WTC11 (cell line): ENCODE data around the gene PLXNA2. TPM values are rescaled to one million over a fixed set of nuclear protein-coding genes. Genes with fewer than 3 reads are reported as not detected.

Source experiments
- ATAC-seq: fragments of 200-7000 bp; cut with Tn5 transposase; 2 replicates; pipeline ENCODE4 v1.10.0; 2021; ENCODE audit warnings: mild to moderate bottlenecking, moderate library complexity
- CTCF ChIA-PET: fragments of 300-600 bp; sonication (Branson Sonifier 250); formaldehyde crosslinking; loops from one replicate; lab custom pipeline; 2021; ENCODE audit warnings: antibody characterized with exemption; lab: Charles Lee
- POLR2A ChIA-PET: fragments of 350-600 bp; sonication (Branson Sonifier 250); formaldehyde crosslinking; loops from one replicate; lab custom pipeline; 2021; ENCODE audit warnings: antibody characterized with exemption; lab: Charles Lee
- DNase-seq: peaks from one replicate; pipeline ENCODE4 v3.0.0; 2021; ENCODE audit warnings: low spot score
- H3K27ac Mint-ChIP-seq: 2 replicates; pipeline ENCODE4 v1.8.0; 2021; ENCODE audit warnings: mixed read lengths
- H3K27me3 Mint-ChIP-seq: 2 replicates; pipeline ENCODE4 v1.8.0; 2021; ENCODE audit warnings: low read depth, mild to moderate bottlenecking, moderate library complexity, mixed read lengths
- H3K36me3 Mint-ChIP-seq: 2 replicates; pipeline ENCODE4 v1.8.0; 2021; ENCODE audit warnings: mixed read lengths
- H3K4me1 Mint-ChIP-seq: 2 replicates; pipeline ENCODE4 v1.8.0; 2022; ENCODE audit warnings: mixed read lengths
- H3K4me3 Mint-ChIP-seq: 2 replicates; pipeline ENCODE4 v1.8.0; 2021; ENCODE audit warnings: mild to moderate bottlenecking, moderate library complexity, mixed read lengths
- H3K9me3 Mint-ChIP-seq: 2 replicates; pipeline ENCODE4 v1.8.0; 2021; ENCODE audit warnings: mixed read lengths
- CBFB ChIP-seq: sonication (generic); formaldehyde crosslinking; IDR thresholded peaks from 2 replicates; pipeline ENCODE4 v1.8.1; 2022; ENCODE audit warnings: mild to moderate bottlenecking, low read depth, missing genetic modification reagents
- CREB1 ChIP-seq: sonication (generic); formaldehyde crosslinking; IDR thresholded peaks from 2 replicates; pipeline ENCODE4 v1.8.0; 2023; ENCODE audit warnings: mild to moderate bottlenecking, missing genetic modification reagents
- ETV6 ChIP-seq: sonication (generic); formaldehyde crosslinking; IDR thresholded peaks from 2 replicates; pipeline ENCODE4 v1.8.1; 2022; ENCODE audit warnings: mild to moderate bottlenecking, missing genetic modification reagents
- GRHL2 ChIP-seq: fragments of 250-450 bp; sonication (Bioruptor Pico); IDR thresholded peaks from 2 replicates; pipeline ENCODE4 v1.8.0; 2022; ENCODE audit warnings: mild to moderate bottlenecking, moderate library complexity; ENCODE audit not compliant: insufficient replicate concordance, severe bottlenecking
- HMGA2 ChIP-seq: fragments of 250-450 bp; sonication (Bioruptor Pico); IDR thresholded peaks from 2 replicates; pipeline ENCODE4 v1.4.0; 2021; ENCODE audit warnings: mild to moderate bottlenecking, moderate library complexity
- JAZF1 ChIP-seq: fragments of 250-450 bp; sonication (Bioruptor Pico); IDR thresholded peaks from 2 replicates; pipeline ENCODE4 v1.9.0; 2021; ENCODE audit warnings: moderate library complexity, mild to moderate bottlenecking, inconsistent platforms
- NFATC4 ChIP-seq: fragments of 250-450 bp; sonication (Bioruptor Pico); IDR thresholded peaks from 2 replicates; pipeline ENCODE4 v1.9.0; 2021; ENCODE audit warnings: mild to moderate bottlenecking
- RELA ChIP-seq: sonication (generic); formaldehyde crosslinking; IDR thresholded peaks from 2 replicates; pipeline ENCODE4 v1.8.1; 2022; ENCODE audit warnings: missing genetic modification reagents, mild to moderate bottlenecking, borderline replicate concordance
- RORB ChIP-seq: fragments of 250-450 bp; sonication (Bioruptor Pico); IDR thresholded peaks from 2 replicates; pipeline ENCODE4 v1.9.0; 2021; ENCODE audit warnings: mild to moderate bottlenecking
- ZNF423 ChIP-seq: fragments of 250-450 bp; sonication (Bioruptor Pico); IDR thresholded peaks from 2 replicates; pipeline ENCODE4 v2.1.2; 2022; ENCODE audit warnings: mild to moderate bottlenecking, moderate library complexity
- total RNA-seq: library from RNA; stranded (reverse); gene quantifications from 3 replicates; pipeline ENCODE4 v1.2.3, GENCODE V29; 2021
- TF ChIP-seq, protein P1 (sequence below): sonication (generic); formaldehyde crosslinking; IDR thresholded peaks from 2 replicates; pipeline ENCODE4 v1.8.1; 2023; ENCODE audit warnings: mild to moderate bottlenecking, moderate library complexity, missing genetic modification reagents
- TF ChIP-seq, protein P2 (sequence below): sonication (generic); formaldehyde crosslinking; IDR thresholded peaks from 2 replicates; pipeline ENCODE4 v1.8.1; 2023; ENCODE audit warnings: mild to moderate bottlenecking, missing genetic modification reagents, moderate library complexity
- TF ChIP-seq, protein P3 (sequence below): fragments of 250-450 bp; sonication (Bioruptor Pico); IDR thresholded peaks from 2 replicates; pipeline ENCODE4 v1.9.0; 2021; ENCODE audit warnings: moderate library complexity, mild to moderate bottlenecking, inconsistent platforms, borderline replicate concordance
- TF ChIP-seq, protein P4 (sequence below): sonication (generic); formaldehyde crosslinking; IDR thresholded peaks from 2 replicates; pipeline ENCODE4 v1.8.1; 2023; ENCODE audit warnings: mild to moderate bottlenecking, missing genetic modification reagents
- TF ChIP-seq, protein P5 (sequence below): sonication (generic); formaldehyde crosslinking; IDR thresholded peaks from 2 replicates; pipeline ENCODE4 v1.8.0; 2023; ENCODE audit warnings: missing genetic modification reagents
- TF ChIP-seq, protein P6 (sequence below): sonication (generic); formaldehyde crosslinking; IDR thresholded peaks from 2 replicates; pipeline ENCODE4 v1.8.1; 2022; ENCODE audit warnings: missing genetic modification reagents, borderline replicate concordance
- TF ChIP-seq, protein P7 (sequence below): sonication (generic); formaldehyde crosslinking; IDR thresholded peaks from 2 replicates; pipeline ENCODE4 v1.8.1; 2023; ENCODE audit warnings: mild to moderate bottlenecking, missing genetic modification reagents
- TF ChIP-seq, protein P8 (sequence below): sonication (generic); formaldehyde crosslinking; IDR thresholded peaks from 2 replicates; pipeline ENCODE4 v1.8.0; 2022; ENCODE audit warnings: missing genetic modification reagents

The PLXNA2 gene
- total RNA-seq, 1 experiment from 2014 or later, result 4.2 TPM

DNA sequence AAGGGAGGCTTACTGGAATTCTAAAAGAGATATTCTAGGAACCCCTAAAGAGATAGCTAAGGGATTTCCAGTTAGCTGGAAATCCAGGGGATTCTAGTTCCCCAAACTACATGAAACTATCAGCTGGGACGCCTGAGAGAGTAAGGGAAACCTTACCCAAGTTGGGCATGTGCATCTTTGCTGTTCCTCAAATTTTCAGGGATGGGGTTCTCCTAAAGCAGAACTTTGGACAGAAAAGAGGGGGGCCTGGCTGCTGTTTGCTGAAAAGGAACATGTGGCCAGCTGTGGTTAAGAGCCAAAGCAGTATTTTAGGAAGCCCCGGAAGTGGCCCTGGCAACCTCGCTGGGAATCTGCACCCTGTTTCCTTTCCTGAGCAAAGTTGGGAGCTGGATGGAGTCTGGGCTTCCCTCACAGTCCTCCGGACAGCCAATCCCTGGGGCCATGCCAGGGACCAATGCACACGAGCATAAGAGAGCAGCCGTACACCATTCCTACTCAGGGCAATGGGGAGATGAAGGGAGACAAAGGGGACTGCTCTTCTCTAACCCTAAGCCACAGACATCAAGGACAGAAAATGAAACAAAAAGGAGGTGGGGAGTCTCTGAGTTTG is 154.3 kb downstream of the PLXNA2 start (continued):
- TF ChIP-seq, protein P1, sequence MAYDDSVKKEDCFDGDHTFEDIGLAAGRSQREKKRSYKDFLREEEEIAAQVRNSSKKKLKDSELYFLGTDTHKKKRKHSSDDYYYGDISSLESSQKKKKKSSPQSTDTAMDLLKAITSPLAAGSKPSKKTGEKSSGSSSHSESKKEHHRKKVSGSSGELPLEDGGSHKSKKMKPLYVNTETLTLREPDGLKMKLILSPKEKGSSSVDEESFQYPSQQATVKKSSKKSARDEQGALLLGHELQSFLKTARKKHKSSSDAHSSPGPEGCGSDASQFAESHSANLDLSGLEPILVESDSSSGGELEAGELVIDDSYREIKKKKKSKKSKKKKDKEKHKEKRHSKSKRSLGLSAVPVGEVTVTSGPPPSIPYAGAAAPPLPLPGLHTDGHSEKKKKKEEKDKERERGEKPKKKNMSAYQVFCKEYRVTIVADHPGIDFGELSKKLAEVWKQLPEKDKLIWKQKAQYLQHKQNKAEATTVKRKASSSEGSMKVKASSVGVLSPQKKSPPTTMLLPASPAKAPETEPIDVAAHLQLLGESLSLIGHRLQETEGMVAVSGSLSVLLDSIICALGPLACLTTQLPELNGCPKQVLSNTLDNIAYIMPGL (CRISPR knock-in tag), result no peak
- TF ChIP-seq ZNF423 (CRISPR knock-in tag) (no peak), JAZF1 (CRISPR knock-in tag) (no peak)
- TF ChIP-seq, protein P2, sequence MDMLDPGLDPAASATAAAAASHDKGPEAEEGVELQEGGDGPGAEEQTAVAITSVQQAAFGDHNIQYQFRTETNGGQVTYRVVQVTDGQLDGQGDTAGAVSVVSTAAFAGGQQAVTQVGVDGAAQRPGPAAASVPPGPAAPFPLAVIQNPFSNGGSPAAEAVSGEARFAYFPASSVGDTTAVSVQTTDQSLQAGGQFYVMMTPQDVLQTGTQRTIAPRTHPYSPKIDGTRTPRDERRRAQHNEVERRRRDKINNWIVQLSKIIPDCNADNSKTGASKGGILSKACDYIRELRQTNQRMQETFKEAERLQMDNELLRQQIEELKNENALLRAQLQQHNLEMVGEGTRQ (CRISPR knock-in tag), result no peak
- TF ChIP-seq, protein P3, sequence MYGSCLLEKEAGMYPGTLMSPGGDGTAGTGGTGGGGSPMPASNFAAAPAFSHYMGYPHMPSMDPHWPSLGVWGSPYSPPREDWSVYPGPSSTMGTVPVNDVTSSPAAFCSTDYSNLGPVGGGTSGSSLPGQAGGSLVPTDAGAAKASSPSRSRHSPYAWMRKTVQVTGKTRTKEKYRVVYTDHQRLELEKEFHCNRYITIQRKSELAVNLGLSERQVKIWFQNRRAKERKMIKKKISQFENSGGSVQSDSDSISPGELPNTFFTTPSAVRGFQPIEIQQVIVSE, result no peak
- TF ChIP-seq, protein P4, sequence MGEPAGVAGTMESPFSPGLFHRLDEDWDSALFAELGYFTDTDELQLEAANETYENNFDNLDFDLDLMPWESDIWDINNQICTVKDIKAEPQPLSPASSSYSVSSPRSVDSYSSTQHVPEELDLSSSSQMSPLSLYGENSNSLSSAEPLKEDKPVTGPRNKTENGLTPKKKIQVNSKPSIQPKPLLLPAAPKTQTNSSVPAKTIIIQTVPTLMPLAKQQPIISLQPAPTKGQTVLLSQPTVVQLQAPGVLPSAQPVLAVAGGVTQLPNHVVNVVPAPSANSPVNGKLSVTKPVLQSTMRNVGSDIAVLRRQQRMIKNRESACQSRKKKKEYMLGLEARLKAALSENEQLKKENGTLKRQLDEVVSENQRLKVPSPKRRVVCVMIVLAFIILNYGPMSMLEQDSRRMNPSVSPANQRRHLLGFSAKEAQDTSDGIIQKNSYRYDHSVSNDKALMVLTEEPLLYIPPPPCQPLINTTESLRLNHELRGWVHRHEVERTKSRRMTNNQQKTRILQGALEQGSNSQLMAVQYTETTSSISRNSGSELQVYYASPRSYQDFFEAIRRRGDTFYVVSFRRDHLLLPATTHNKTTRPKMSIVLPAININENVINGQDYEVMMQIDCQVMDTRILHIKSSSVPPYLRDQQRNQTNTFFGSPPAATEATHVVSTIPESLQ (CRISPR knock-in tag), result no peak
- TF ChIP-seq, protein P5, sequence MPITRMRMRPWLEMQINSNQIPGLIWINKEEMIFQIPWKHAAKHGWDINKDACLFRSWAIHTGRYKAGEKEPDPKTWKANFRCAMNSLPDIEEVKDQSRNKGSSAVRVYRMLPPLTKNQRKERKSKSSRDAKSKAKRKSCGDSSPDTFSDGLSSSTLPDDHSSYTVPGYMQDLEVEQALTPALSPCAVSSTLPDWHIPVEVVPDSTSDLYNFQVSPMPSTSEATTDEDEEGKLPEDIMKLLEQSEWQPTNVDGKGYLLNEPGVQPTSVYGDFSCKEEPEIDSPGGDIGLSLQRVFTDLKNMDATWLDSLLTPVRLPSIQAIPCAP, result no peak
- TF ChIP-seq, protein P6, sequence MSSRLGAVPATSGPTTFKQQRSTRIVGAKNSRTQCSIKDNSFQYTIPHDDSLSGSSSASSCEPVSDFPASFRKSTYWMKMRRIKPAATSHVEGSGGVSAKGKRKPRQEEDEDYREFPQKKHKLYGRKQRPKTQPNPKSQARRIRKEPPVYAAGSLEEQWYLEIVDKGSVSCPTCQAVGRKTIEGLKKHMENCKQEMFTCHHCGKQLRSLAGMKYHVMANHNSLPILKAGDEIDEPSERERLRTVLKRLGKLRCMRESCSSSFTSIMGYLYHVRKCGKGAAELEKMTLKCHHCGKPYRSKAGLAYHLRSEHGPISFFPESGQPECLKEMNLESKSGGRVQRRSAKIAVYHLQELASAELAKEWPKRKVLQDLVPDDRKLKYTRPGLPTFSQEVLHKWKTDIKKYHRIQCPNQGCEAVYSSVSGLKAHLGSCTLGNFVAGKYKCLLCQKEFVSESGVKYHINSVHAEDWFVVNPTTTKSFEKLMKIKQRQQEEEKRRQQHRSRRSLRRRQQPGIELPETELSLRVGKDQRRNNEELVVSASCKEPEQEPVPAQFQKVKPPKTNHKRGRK (CRISPR knock-in tag), result no peak

DNA sequence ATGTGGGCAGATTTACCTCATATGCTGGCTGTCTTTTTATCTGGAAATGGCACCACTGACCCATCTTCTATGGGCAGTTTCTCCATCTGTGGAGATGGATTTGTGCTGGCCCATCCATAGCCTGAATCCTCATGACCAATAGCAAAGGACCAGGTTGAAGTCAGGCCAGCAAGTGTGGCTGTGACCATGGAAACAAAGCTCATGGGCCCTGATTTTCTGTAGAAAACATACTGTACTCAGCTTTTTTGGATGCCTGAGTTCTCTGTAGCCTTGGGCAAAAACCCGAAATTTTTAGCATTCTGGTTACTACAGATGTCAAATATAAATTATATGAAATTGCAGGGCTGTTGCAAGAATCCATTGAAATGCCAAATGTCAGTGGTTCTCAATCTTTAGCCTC is 155.0 kb downstream of the PLXNA2 start:
- H3K9me3 Mint-ChIP-seq, result no peaks in the 10 kb centered on the region
- H3K27me3 Mint-ChIP-seq, result no peaks in the 10 kb centered on the region
- no peaks in the 10 kb centered on the region for H3K36me3 Mint-ChIP-seq
- POLR2A ChIA-PET, result no interaction called here
- no peak for DNase-seq
- no peak for TF ChIP-seq GRHL2 (CRISPR knock-in tag)
- TF ChIP-seq HMGA2 (CRISPR knock-in tag), result no peak
- TF ChIP-seq NFATC4 (CRISPR knock-in tag), result no peak
- TF ChIP-seq, all 79 proteins: peak for 0
- CTCF ChIA-PET, result interaction anchor here (0.7 to 2.7 kb wide), 3 partner anchors 46 to 67 kb away, joined by 3 to 13 read pairs (median 5); no protein-coding TSS in a partner anchor
- no peak overlapping the region for H3K27ac Mint-ChIP-seq
- no peak for ATAC-seq
- no peak overlapping the region for H3K4me3 Mint-ChIP-seq
- H3K4me1 Mint-ChIP-seq, result peaks cover 11% of the 10 kb centered on the region

DNA sequence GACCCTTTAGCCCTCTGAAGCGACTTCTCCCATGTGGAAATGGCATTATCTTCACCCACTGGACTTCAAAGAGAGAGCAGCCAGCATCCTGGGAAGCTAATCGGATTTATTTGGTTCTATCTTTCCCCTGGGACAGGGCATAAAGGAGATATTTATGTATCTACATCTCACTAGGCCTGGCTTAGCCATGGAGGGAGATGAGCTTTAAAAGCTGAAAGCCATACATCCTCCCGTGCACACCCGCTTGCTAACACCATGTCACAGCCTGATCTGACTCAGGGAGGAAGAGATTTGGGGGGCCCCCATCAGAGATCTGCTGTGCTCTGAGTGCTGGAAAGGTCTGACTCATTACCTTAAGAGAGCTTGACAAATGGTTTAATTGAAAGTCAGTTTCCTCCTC is 155.9 kb downstream of the PLXNA2 start:
- DNase-seq (no peak), ATAC-seq (no peak)
- TF ChIP-seq, protein P2 (CRISPR knock-in tag), result no peak
- TF ChIP-seq ETV6 (CRISPR knock-in tag), result no peak
- TF ChIP-seq RORB, result no peak
- TF ChIP-seq JAZF1 (CRISPR knock-in tag), result no peak
- TF ChIP-seq, protein P7, sequence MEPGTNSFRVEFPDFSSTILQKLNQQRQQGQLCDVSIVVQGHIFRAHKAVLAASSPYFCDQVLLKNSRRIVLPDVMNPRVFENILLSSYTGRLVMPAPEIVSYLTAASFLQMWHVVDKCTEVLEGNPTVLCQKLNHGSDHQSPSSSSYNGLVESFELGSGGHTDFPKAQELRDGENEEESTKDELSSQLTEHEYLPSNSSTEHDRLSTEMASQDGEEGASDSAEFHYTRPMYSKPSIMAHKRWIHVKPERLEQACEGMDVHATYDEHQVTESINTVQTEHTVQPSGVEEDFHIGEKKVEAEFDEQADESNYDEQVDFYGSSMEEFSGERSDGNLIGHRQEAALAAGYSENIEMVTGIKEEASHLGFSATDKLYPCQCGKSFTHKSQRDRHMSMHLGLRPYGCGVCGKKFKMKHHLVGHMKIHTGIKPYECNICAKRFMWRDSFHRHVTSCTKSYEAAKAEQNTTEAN (CRISPR knock-in tag), result no peak
- no peak for TF ChIP-seq CBFB (CRISPR knock-in tag)
- TF ChIP-seq RELA, result no peak
- TF ChIP-seq, protein P8, sequence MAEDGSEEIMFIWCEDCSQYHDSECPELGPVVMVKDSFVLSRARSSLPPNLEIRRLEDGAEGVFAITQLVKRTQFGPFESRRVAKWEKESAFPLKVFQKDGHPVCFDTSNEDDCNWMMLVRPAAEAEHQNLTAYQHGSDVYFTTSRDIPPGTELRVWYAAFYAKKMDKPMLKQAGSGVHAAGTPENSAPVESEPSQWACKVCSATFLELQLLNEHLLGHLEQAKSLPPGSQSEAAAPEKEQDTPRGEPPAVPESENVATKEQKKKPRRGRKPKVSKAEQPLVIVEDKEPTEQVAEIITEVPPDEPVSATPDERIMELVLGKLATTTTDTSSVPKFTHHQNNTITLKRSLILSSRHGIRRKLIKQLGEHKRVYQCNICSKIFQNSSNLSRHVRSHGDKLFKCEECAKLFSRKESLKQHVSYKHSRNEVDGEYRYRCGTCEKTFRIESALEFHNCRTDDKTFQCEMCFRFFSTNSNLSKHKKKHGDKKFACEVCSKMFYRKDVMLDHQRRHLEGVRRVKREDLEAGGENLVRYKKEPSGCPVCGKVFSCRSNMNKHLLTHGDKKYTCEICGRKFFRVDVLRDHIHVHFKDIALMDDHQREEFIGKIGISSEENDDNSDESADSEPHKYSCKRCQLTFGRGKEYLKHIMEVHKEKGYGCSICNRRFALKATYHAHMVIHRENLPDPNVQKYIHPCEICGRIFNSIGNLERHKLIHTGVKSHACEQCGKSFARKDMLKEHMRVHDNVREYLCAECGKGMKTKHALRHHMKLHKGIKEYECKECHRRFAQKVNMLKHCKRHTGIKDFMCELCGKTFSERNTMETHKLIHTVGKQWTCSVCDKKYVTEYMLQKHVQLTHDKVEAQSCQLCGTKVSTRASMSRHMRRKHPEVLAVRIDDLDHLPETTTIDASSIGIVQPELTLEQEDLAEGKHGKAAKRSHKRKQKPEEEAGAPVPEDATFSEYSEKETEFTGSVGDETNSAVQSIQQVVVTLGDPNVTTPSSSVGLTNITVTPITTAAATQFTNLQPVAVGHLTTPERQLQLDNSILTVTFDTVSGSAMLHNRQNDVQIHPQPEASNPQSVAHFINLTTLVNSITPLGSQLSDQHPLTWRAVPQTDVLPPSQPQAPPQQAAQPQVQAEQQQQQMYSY (CRISPR knock-in tag), result no peak
- TF ChIP-seq CREB1 (CRISPR knock-in tag), result no peak

More for the DNA sequence above, 155.9 kb downstream of the PLXNA2 start:
- Mint-ChIP-seq H3K4me1 (peaks cover 12% of the 10 kb centered on the region), H3K4me3 (no peak overlapping the region), H3K27ac (no peak overlapping the region), H3K27me3 (no peaks in the 10 kb centered on the region), H3K36me3 (no peaks in the 10 kb centered on the region), H3K9me3 (no peaks in the 10 kb centered on the region)
- ChIA-PET CTCF (interaction anchor here (0.6 to 0.7 kb wide), 2 partner anchors 66 to 89 kb away, joined by 3 to 5 read pairs; no protein-coding TSS in a partner anchor), POLR2A (no interaction called here)
